ENCODE data around the gene CST4.

DNA sequence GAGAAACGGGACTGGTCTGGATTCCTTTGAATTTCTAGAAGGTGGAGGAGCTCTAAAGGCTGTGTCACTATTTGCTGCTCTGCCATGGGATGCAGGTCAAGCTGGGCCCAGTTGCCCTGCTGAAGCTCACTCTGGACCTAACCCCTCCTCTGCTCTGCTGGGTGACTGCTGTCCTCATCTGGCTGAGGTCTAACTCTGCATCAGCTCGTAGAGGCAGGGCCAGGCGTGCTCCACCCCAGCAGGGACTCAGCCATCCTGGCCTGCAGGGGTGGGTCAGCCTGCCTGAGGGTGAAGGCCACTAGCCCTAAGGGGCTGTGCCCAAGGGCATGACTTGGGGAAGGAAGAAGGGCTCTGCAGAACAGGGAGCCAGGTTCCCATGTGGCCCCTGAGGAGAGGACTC is 852 bp downstream of the CST4 start:
- TF ChIP-seq, protein P1, sequence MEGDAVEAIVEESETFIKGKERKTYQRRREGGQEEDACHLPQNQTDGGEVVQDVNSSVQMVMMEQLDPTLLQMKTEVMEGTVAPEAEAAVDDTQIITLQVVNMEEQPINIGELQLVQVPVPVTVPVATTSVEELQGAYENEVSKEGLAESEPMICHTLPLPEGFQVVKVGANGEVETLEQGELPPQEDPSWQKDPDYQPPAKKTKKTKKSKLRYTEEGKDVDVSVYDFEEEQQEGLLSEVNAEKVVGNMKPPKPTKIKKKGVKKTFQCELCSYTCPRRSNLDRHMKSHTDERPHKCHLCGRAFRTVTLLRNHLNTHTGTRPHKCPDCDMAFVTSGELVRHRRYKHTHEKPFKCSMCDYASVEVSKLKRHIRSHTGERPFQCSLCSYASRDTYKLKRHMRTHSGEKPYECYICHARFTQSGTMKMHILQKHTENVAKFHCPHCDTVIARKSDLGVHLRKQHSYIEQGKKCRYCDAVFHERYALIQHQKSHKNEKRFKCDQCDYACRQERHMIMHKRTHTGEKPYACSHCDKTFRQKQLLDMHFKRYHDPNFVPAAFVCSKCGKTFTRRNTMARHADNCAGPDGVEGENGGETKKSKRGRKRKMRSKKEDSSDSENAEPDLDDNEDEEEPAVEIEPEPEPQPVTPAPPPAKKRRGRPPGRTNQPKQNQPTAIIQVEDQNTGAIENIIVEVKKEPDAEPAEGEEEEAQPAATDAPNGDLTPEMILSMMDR (IDR thresholded peaks at IDR 0.05), result no peak
- TF ChIP-seq EZH2 (IDR thresholded peaks at IDR 0.05; ENCODE audit: borderline replicate concordance, insufficient read depth, low read depth, low read length, poor library complexity, severe bottlenecking), result no peak
